HG02981 (cell line): ENCODE measurements around the gene DFFB.

ENCODE experiments used
- ATAC-seq: cut with Tn5 transposase; IDR thresholded peaks from one replicate; pipeline ENCODE4 v1.9.1; 2021; ENCODE audit warnings: mild to moderate bottlenecking, moderate library complexity; ENCODE audit not compliant: unreplicated experiment

Gene DFFB

GRCh38 chr1:3828391-3828790, 28.9 kb upstream of the DFFB start:
- ATAC-seq: no peak

- ATAC-seq: no peak
Measured at GRCh38 chr1:3831689-3832088, 25.6 kb upstream of the DFFB start.

GRCh38 chr1:3834701-3835100, 22.6 kb upstream of the DFFB start:
- ATAC-seq: no peak

- ATAC-seq: no peak
Measured at GRCh38 chr1:3836421-3836820, 20.9 kb upstream of the DFFB start.

DNA sequence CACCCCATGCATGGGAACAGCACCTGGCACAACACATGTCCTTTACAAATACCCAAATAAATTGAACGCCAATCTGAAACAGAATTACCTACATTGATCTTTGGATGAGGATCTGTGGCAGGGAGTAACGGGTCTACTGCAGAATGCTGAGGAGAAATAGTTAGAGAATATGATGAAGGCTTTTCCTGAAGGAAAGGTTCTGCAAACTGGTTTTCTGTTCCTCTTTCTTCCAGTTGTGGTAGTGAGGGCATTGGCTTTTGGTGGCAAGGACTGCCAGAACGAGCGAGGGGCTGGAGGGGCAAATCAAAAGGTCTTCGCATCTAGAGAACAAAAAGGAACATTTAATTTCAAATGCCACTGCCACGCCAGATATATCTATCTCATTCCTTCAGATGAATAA, 20.1 kb upstream of the DFFB start:
- ATAC-seq: no peak

DNA sequence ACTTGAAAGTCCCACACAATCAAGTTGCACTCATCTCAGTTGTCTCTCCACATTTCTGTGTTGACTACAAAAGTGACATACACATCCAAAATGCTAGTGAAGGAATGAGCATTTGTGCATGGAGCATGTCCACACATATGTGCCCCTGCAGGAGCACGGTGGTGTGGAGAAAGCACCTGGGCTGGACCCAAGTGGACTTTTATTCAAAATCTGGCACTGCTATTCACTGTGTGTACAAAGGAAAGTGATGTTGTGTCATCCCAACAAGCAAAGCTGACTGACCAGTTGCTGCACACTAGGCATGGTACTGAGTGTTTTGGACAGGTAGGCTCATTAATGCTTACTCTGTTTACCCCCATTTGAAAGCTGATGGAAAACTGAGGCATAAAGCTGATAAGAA, 19.6 kb upstream of the DFFB start:
- ATAC-seq: no peak

DNA sequence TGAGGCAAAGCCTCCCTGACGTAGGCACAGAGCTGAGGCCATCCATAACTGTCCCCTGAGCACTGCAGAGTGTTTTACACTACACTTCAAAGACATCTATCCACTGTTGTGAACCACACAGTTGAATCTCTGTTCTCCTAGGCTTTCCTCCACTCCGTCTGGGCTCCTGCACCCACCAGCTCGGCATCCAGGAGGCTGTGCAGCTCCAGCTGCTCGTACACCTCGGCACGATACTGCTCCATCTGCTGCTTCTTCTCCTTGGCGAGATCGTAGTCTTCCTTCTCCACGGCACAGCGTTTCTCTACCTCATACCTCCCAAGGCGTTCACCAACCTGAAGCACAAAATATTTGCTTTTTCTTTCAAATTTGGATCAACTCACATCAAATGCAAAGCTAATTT, 18.5 kb upstream of the DFFB start:
- ATAC-seq: no peak

DNA sequence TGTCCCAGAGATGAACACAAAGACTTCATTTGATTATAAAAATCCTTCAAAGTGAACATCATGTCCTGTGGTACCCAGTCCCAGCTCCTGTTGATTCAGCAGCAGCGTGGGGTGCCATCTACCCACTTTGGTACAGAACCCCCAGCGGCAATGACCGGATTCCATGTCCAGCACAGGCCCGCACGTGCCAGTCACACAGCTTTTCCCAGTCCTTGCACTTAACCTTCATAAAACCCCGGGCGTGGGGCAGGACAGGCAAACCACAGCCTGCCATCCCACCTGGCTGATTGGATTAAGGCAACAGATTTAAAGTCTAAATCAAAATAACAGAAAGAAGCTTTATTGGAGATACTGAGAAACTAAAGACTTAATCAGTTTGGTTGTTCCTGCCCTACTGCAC, 15.8 kb upstream of the DFFB start:
- no peak for ATAC-seq

DNA sequence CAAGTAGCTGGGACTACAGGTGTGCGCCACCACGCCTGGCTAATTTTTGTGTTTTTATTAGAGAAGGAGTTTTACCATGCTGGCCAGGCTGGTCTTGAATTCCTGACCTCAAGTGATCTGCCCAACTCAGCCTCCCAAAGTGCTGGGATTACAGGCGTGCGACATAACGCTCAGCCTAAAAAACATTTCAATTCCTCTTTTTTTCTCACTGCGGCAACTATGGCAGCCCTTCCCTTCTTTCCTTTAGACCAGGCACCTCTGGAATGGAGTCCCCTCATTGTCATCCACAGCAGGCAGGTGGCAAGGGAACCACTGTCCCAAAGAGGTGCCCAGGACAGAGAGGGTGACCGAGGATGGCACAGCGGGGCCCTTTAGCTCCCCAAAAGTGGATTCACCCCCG, 14.4 kb upstream of the DFFB start:
- ATAC-seq: no peak

DNA sequence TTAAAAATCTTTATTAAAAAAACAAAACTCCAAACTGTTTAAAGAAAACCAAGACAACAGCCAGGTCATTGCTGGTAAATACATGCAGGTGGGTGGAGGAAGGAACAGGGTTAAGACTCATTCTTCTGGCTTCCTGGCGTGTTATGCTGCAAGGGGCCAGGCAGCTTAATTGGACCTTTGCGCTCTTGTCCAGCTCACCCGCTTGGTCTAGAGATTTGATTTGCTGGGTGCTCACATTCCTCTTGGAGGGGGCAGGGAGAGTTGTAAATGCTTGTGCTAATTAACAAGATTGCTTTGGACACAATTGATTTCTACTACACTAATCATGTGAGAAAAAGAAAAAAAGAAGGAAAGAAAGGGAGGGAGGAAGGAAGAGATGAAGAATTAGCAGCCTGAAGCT, 10.7 kb upstream of the DFFB start:
- no peak for ATAC-seq

GRCh38 chr1:3847081-3847480, 10.2 kb upstream of the DFFB start:
- no peak for ATAC-seq

GRCh38 chr1:3850857-3851256, 6.4 kb upstream of the DFFB start:
- no peak for ATAC-seq

GRCh38 chr1:3851292-3851691, 6.0 kb upstream of the DFFB start:
- no peak for ATAC-seq

- no peak for ATAC-seq
Measured at GRCh38 chr1:3852091-3852490, 5.2 kb upstream of the DFFB start.

GRCh38 chr1:3852711-3853485, 4.4 kb upstream of the DFFB start:
- no peak for ATAC-seq

DNA sequence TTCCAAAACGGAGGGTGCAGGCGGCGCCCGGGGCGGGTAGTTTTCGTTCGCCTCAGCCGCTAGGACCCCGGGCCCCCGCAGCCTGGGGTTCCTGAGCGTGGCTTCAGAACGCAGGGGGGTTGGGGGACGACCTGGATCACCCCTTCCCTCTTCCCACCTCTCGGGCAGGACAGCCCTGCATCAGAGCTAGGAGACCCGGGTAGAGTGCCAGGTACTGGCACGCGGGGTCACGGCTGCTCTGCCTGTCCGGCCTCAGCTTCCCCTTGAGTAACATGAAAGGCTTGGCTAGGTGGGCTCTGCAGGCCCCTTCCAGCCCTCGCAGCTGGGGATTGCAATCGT, 484 bp downstream of the DFFB start:
- ATAC-seq: no peak

DNA sequence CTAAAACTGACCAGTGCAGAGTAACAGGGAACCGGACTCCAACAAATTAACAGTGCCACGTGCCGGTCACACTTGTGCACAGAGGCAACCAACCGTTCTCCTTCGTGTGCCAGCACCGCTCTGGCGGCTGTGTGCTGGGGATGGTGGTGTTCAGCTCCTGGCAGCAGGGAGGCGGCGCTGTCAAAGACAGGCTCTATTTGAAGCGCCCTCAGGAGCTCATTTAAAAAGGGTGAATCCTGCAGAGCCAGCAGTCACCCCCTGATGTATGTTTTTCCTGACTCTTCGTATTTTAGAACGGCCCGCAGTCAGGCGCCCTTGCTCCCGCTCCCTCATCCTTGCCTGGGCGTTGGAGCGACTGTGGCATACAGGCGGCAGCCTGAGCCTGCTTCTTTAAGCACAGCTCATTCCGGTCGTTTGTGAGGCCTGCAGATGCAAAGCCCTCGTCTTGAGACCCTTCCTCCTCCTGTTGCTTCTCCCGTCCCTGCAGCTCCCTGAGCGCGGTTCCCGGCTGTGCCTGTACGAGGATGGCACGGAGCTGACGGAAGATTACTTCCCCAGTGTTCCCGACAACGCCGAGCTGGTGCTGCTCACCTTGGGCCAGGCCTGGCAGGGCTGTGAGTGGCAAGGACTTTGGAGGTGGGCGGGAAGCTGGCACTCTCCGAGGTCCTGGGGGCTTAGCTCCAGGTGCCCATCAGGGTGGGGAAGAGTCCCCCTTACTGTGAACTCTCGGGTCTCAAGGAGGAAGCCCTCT, 1.1 kb downstream of the DFFB start:
- ATAC-seq: no peak

- ATAC-seq: no peak
Measured at GRCh38 chr1:3863231-3863935, 6.1 kb downstream of the DFFB start.

DNA sequence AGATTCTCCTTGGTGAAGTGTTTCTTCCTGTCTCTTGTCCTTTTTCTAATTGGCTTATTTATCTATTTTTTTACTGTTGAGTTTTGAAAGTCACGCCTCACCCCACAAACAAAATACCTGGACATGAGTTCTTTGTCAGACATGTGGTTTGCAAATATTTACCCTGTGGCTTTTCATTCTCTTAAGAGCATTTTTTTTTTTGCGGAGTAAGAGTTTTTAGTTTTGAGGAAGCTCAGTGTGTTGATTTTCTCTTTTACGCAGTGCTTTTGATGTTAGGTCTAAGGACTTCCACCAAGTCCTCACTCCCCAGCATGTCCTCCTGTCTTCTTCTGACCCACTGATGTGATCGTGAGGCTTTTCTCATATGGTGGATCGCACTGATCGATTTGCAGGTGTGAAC, 7.6 kb downstream of the DFFB start:
- ATAC-seq: no peak

DNA sequence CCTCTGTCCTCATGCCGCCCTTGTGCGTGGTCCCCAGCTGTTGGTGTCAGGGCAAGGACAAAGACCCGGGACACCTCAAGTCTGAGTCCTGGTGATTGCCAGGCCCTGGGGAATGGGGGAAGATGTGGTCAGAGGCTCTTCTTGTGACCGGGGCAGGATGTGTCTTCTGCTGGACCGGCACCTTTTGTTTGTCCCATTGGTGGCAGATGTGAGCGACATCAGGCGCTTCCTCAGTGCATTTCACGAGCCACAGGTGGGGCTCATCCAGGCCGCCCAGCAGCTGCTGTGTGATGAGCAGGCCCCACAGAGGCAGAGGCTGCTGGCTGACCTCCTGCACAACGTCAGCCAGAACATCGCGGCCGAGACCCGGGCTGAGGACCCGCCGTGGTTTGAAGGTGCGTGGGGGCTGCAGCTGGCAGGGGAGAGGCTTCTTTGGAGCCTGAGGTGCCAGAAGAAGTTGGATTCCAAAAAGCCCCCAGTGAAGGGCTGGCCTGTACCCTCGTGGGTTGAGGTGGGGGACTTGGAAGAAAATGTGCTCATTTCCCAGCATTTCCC, 8.4 kb downstream of the DFFB start:
- ATAC-seq: no peak

DNA sequence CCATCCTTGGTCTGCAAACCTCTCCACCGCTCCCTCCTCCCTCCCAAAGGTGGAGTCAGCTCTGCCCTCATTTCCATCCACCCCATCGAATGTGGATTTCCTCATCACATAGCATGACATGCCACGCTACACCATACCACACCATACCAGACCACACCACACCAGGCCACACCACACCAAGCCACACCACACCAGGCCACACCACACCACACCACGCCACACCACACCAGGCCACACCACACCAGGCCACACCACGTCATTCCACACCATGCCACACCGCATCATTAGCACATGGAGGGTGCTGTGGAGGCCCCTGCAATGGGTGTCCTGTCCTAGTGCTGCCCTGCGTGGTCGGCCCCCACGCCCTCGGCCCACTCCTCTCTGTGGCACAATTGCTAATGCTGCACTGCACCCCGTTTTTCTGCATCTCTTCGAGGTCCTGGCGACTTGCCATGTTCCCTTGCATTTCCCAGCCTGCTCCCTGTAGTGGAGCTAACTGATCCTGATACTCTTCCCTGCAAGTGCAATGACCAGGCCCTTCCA, 11.3 kb downstream of the DFFB start:
- ATAC-seq: no peak
